ENCODE data around the gene SCGB1D4. TPM values are rescaled to one million over a fixed set of nuclear protein-coding genes. Genes with fewer than 3 reads are reported as not detected.

The SCGB1D4 gene
- total RNA-seq, 4 donors from 2014 or later = not detected

- Histone ChIP-seq H3K36me3 (no peaks in the 10 kb centered on the region), H3K27me3 (no peaks in the 10 kb centered on the region), H3K4me1 (no peaks in the 10 kb centered on the region), H3K4me3 (no peak overlapping the region), H3K9me3 (peaks cover 0 to 42% (median 41%) of the 10 kb centered on the region in 4 donors), H3K27ac (replicated peaks in 1 of 4) (no peak overlapping the region)
- 77% methylated on average over 2 of the region's 3 CpGs for WGBS
- TF ChIP-seq EP300 (IDR thresholded peaks at IDR 0.05) = no peak
- TF ChIP-seq CTCF (IDR thresholded peaks at IDR 0.05) = no peak
- peak; percentile 64 for DNase-seq (ENCODE audit: extremely low spot score)
- intact Hi-C loops (cut with DNase I) = no loop called here
These were observed 44.8 kb downstream of the SCGB1D4 start for GRCh38 chr11:62253999-62254542.

- Histone ChIP-seq H3K36me3 (no peaks in the 10 kb centered on the region), H3K9me3 (peaks cover 0 to 44% (median 41%) of the 10 kb centered on the region in 4 donors), H3K4me1 (no peaks in the 10 kb centered on the region), H3K27me3 (peaks cover 0 to 18% (median 0%) of the 10 kb centered on the region in 4 donors), H3K27ac (replicated peaks in 1 of 4) (no peak overlapping the region), H3K4me3 (no peak overlapping the region)
- 65% methylated on average over 4 of the region's 4 CpGs for WGBS
- intact Hi-C loops (cut with DNase I) = no loop called here
- TF ChIP-seq POLR2AphosphoS5 (IDR thresholded peaks at IDR 0.05) (no peak), POLR2A (IDR thresholded peaks at IDR 0.05; ENCODE audit: low read depth) (no peak), CTCF (IDR thresholded peaks at IDR 0.05) (no peak), EP300 (IDR thresholded peaks at IDR 0.05) (no peak)
- peak; percentile 81 for DNase-seq (ENCODE audit: extremely low spot score)
These were observed 47.2 kb downstream of the SCGB1D4 start for GRCh38 chr11:62251698-62252097.

Other genes with a start within 250 kb of the SCGB1D4 start
- 10 to 100 TPM; 13.8 to 20.3 (median 16.0) TPM for gene INCENP, start 175.1 kb downstream of the SCGB1D4 start, total RNA-seq
- gene SCGB1D1, start 108.9 kb downstream of the SCGB1D4 start, total RNA-seq = not detected
- not detected for gene SCGB2A1, start 90.4 kb downstream of the SCGB1D4 start, total RNA-seq
- not detected for gene SCGB1D2, start 56.8 kb downstream of the SCGB1D4 start, total RNA-seq
- gene SCGB2A2, start 28.9 kb downstream of the SCGB1D4 start, total RNA-seq = not detected
- 10 to 100 TPM in 1 of 4 donors, 1 to 10 TPM in 3; 2.1 to 11.6 (median 6.7) TPM for gene ASRGL1, start 38.4 kb upstream of the SCGB1D4 start, total RNA-seq
- 1 to 10 TPM in 1 of 4 donors, not detected in 3; 3.0 TPM for gene SCGB1A1, start 120.0 kb upstream of the SCGB1D4 start, total RNA-seq
- gene AHNAK, start 247.7 kb upstream of the SCGB1D4 start, total RNA-seq = 1,000 to 10,000 TPM; 1,278 to 2,374 (median 1,866) TPM